Lower leg skin (tissue), 3 donors: ENCODE data around the gene ADAMTS17.

ENCODE experiments used
- CTCF ChIP-seq, 3 donors: fragments of 450-650 bp; IDR thresholded peaks; one replicate each; pipeline ENCODE4 v1.5.1; 2016; ENCODE audit warnings: antibody characterized with exemption in 3 of 3, mild to moderate bottlenecking in 3 of 3, moderate library complexity in 2 of 3
- POLR2A ChIP-seq, 2 donors: fragments of 450-650 bp; IDR thresholded peaks; one replicate each; pipeline ENCODE4 v1.6.1; 2016 to 2017; ENCODE audit warnings: antibody characterized with exemption in 2 of 2, mild to moderate bottlenecking in 1 of 2, moderate library complexity in 1 of 2

- no peak for TF ChIP-seq POLR2A (IDR thresholded peaks at IDR 0.05)
- TF ChIP-seq CTCF (IDR thresholded peaks at IDR 0.05), result no peak
Measured at GRCh38 chr15:100330629-100331215, 11.1 kb downstream of the ADAMTS17 start.
